Measurements from ENCODE around the gene NBEAL1.
"Not testable (repeated sequence)": the region's sequence is repeated elsewhere in the genome, so short reads cannot be mapped to it uniquely, and the experiment has no call there.

The NBEAL1 gene

DNA sequence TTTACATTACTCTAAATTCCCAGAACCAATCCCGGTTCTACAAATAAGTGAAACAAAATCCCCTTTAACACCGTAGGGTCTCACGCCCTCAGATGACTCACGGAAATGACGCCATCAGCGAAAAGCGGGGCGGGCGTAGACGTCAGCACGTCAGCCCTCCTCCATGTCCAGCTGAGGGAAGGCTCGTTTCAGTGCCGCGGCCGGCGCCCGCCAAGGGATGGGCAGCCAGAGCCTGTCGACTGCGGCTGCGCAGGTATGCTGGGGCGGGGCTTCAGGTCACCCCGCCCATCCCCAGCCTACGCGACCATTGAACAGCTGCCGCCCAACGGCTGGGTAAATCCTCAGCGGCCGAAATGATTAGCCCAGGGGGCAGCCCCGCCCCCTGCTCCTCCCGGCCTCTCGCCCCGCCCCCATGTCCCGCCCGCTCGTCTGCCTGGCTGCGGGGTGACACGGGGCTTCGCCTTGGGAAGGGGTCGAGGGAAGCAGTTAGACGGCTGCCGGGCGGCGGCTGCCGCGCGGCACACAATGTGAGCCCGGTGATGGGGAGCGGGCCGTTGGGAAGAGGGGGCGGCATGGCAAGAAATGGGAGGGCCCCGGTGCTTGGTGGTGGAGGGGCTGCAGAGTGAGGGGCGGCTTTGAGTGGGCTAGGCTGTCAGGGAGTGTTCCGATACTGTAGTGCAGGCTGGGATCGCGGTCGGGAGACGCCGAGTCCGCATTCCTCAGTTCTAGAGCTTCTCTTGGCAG lies at the start of gene NBEAL1:
NBEAL1 (plus strand) TSS at position 420 of the 744 bp plus-strand sequence. CDS start 1,510 bp downstream, outside the sequence.
- no peaks in the 10 kb centered on the region for H3K36me3 ChIP-seq (ENCODE audit: control insufficient read depth, insufficient read depth, low read length)
- peak; percentile 99 for DNase-seq (ENCODE audit: extremely low read depth, insufficient read length)
- H3K27me3 ChIP-seq (replicated peaks; ENCODE audit: control insufficient read depth, insufficient read depth, low read length): no peaks in the 10 kb centered on the region
- no peak for TF ChIP-seq CTCF (IDR thresholded peaks at IDR 0.05; ENCODE audit: insufficient read depth, low read length, poor library complexity, severe bottlenecking)
- H3K4me3 ChIP-seq (replicated peaks; ENCODE audit: low read depth, low read length): peak within 1 kb of the TSS; percentile 68

- no peak for TF ChIP-seq CTCF (IDR thresholded peaks at IDR 0.05; ENCODE audit: insufficient read depth, low read length, poor library complexity, severe bottlenecking)
- no peaks in the 10 kb centered on the region; the same call in 1 of the 2 replicates for H3K36me3 ChIP-seq (ENCODE audit: control insufficient read depth, insufficient read depth, low read length)
- peak; percentile 51 for DNase-seq (ENCODE audit: extremely low read depth, insufficient read length)
Measured at GRCh38 chr2:202965810-202966460, 48.7 kb upstream of the NBEAL1 start.

GRCh38 chr2:202969404-202969803 lies 45.3 kb upstream of the NBEAL1 start:
- H3K36me3 ChIP-seq (ENCODE audit: control insufficient read depth, insufficient read depth, low read length); DNase-seq (ENCODE audit: extremely low read depth, insufficient read length); H3K4me3 ChIP-seq (replicated peaks; ENCODE audit: low read depth, low read length); H3K27me3 ChIP-seq (replicated peaks; ENCODE audit: control insufficient read depth, insufficient read depth, low read length): not testable (repeated sequence)

More at GRCh38 chr2:202965810-202966460, 48.7 kb upstream of the NBEAL1 start:
- H3K27me3 ChIP-seq (replicated peaks; ENCODE audit: control insufficient read depth, insufficient read depth, low read length): no peaks in the 10 kb centered on the region
- H3K4me3 ChIP-seq (replicated peaks; ENCODE audit: low read depth, low read length): no peak overlapping the region

DNA sequence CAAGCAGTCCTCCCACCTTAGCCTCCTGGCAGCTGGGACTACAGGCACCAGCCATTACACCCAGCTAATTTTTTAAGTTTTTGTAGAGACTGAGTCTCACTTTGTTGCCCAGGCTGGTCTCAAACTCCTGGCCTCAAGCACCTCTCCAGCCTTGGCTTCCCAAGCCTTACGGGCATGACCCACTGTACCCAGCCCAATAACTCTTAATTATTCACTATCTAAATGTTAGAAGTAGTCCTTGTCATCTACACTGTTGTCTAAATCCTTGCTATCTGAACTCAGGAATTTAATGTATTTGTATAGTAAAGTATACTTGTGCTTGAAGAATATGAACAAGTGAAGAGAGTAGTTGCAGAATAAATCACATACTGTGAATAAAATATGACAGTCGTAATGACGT lies 37.9 kb upstream of the NBEAL1 start:
- no peak for TF ChIP-seq CTCF (IDR thresholded peaks at IDR 0.05; ENCODE audit: insufficient read depth, low read length, poor library complexity, severe bottlenecking)
- Histone ChIP-seq H3K36me3 (ENCODE audit: control insufficient read depth, insufficient read depth, low read length) (no peaks in the 10 kb centered on the region; the same call in none of the 2 replicates), H3K27me3 (replicated peaks; ENCODE audit: control insufficient read depth, insufficient read depth, low read length) (no peaks in the 10 kb centered on the region), H3K4me3 (replicated peaks; ENCODE audit: low read depth, low read length) (no peak overlapping the region)
- no peak for DNase-seq (ENCODE audit: extremely low read depth, insufficient read length)

- no peak for TF ChIP-seq CTCF (IDR thresholded peaks at IDR 0.05; ENCODE audit: insufficient read depth, low read length, poor library complexity, severe bottlenecking)
- Histone ChIP-seq H3K27me3 (replicated peaks; ENCODE audit: control insufficient read depth, insufficient read depth, low read length) (no peaks in the 10 kb centered on the region), H3K4me3 (replicated peaks; ENCODE audit: low read depth, low read length) (no peak overlapping the region), H3K36me3 (ENCODE audit: control insufficient read depth, insufficient read depth, low read length) (no peaks in the 10 kb centered on the region; the same call in 1 of the 2 replicates)
- no peak for DNase-seq (ENCODE audit: extremely low read depth, insufficient read length)
Measured at GRCh38 chr2:202982779-202983491, 31.7 kb upstream of the NBEAL1 start.

DNA sequence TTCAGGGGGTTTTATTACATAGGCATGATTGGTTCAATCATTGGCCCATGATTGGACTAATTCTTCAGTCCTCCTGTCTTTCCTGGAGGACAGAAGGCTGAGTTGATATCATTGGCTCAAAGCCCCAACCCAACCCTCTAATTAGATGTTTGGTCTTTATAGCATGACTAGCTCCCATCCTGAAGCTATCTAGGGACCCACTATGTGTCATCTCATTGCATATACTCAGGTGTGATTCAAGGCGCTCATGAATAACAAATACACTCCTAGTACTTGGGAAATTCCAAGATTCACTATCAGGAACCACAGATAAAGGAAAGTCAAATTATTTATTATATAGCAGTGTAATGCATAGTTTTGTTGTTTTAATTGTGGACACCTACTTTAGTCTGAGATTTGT lies 24.9 kb upstream of the NBEAL1 start:
- Histone ChIP-seq H3K36me3 (ENCODE audit: control insufficient read depth, insufficient read depth, low read length) (no peaks in the 10 kb centered on the region), H3K4me3 (replicated peaks; ENCODE audit: low read depth, low read length) (no peak overlapping the region), H3K27me3 (replicated peaks; ENCODE audit: control insufficient read depth, insufficient read depth, low read length) (no peaks in the 10 kb centered on the region)
- no peak for DNase-seq (ENCODE audit: extremely low read depth, insufficient read length)
- no peak for TF ChIP-seq CTCF (IDR thresholded peaks at IDR 0.05; ENCODE audit: insufficient read depth, low read length, poor library complexity, severe bottlenecking)

Data from GM06990 (cell line).